GM12878 (cell line): Measurements from ENCODE around the gene ANKIB1.

Experiments used
- POLR2A ChIP-seq: IDR thresholded peaks from 2 replicates; pipeline ENCODE4 v1.6.1; 2011; ENCODE audit warnings: low read depth, mild to moderate bottlenecking, low read length
- POLR2AphosphoS5 ChIP-seq: IDR thresholded peaks from 2 replicates; pipeline ENCODE4 v1.6.1; 2011; ENCODE audit warnings: mild to moderate bottlenecking, low read length, inconsistent platforms
- TF ChIP-seq, protein P1 (sequence below), 3 experiments: IDR thresholded peaks in 2 of 3; conservative IDR thresholded peaks in 1 of 3; 2 replicates each; pipeline ENCODE4 v1.5.1; 2011; ENCODE audit warnings: low read depth in 3 of 3, low read length in 3 of 3, mild to moderate bottlenecking in 3 of 3, control low read depth in 2 of 3, moderate library complexity in 2 of 3, inconsistent platforms in 1 of 3, mixed read lengths in 1 of 3; ENCODE audit not compliant: control insufficient read depth in 2 of 3, insufficient read depth in 1 of 3; ENCODE audit errors: extremely low read depth in 1 of 3

DNA sequence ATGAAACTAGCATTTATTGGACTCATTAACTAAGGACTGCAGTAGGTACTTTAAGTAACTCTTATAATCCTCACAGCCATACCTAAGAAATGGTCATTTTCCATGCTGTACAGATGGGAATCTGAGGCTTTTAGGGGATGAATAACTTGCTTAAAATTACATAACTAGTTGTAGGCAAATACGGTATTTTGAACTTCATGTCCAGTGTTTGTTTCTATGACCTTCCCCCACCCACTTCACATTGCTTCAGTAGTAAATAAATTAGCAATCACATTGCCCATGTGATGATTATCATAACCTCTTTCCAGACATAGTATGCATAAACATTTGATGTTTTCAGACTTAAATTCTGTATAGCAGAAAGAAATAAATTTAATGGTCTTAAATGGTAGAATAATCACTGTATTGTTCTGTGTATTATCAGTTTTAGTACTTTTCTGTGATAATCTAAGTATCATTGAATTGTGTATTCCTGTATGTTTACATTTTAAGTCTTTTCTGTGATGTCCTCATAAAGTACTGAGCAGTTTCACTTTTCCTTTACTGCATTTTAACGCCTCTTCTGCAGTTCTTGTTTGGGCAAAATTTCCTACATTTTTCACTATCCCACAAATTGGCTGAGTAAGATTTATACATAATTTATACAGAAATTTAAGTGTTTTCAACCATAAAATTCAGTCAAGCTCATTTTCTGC, 48.3 kb downstream of the ANKIB1 start:
- TF ChIP-seq, protein P1, sequence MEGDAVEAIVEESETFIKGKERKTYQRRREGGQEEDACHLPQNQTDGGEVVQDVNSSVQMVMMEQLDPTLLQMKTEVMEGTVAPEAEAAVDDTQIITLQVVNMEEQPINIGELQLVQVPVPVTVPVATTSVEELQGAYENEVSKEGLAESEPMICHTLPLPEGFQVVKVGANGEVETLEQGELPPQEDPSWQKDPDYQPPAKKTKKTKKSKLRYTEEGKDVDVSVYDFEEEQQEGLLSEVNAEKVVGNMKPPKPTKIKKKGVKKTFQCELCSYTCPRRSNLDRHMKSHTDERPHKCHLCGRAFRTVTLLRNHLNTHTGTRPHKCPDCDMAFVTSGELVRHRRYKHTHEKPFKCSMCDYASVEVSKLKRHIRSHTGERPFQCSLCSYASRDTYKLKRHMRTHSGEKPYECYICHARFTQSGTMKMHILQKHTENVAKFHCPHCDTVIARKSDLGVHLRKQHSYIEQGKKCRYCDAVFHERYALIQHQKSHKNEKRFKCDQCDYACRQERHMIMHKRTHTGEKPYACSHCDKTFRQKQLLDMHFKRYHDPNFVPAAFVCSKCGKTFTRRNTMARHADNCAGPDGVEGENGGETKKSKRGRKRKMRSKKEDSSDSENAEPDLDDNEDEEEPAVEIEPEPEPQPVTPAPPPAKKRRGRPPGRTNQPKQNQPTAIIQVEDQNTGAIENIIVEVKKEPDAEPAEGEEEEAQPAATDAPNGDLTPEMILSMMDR (IDR thresholded peaks at IDR 0.05 in 2 of 3, conservative IDR thresholded peaks at IDR 0.05 in 1 of 3; ENCODE audit: control insufficient read depth in 2 of 3, extremely low read depth in 1 of 3, insufficient read depth in 1 of 3, low read depth in 3 of 3, low read length in 3 of 3), result no peak
- TF ChIP-seq POLR2AphosphoS5 (no peak), POLR2A (no peak)
